ENCODE data around the gene PNPLA2.

GRCh38 chr11:771617-772204 is 47.0 kb upstream of the PNPLA2 start:
- TF ChIP-seq CTCF (IDR thresholded peaks at IDR 0.05) (no peak), EP300 (IDR thresholded peaks at IDR 0.05) (no peak), POLR2AphosphoS5 (IDR thresholded peaks at IDR 0.05) (no peak), POLR2A (IDR thresholded peaks at IDR 0.05; ENCODE audit: low read depth) (no peak)

All from esophagus muscularis mucosa (tissue), 4 donors.